BE2C (cell line): ENCODE data around the gene ANKRD11.
"Not testable (repeated sequence)": the region's sequence is repeated elsewhere in the genome, so short reads cannot be mapped to it uniquely, and the experiment has no call there.

Experiments used
- DNase-seq: peaks from one replicate; pipeline ENCODE4 v3.0.0-alpha.2; 2020
- H3K27me3 ChIP-seq: fragments of 250-450 bp; sonication (Bioruptor Pico); 2 replicates; pipeline ENCODE4 v1.5.1; 2020; ENCODE audit warnings: mild to moderate bottlenecking
- H3K36me3 ChIP-seq: fragments of 250-450 bp; sonication (Bioruptor Pico); 2 replicates; pipeline ENCODE4 v1.5.1; 2020; ENCODE audit warnings: mild to moderate bottlenecking
- H3K4me1 ChIP-seq: fragments of 250-450 bp; sonication (Bioruptor Pico); 2 replicates; pipeline ENCODE4 v1.5.1; 2020
- H3K4me3 ChIP-seq: 2 replicates; pipeline ENCODE4 v1.5.1; 2011; ENCODE audit warnings: low read depth, low read length
- H3K9me3 ChIP-seq: fragments of 250-450 bp; sonication (Bioruptor Pico); 2 replicates; pipeline ENCODE4 v1.5.1; 2020
- TF ChIP-seq, protein P1 (sequence below): IDR thresholded peaks from 2 replicates; pipeline ENCODE4 v1.5.1; 2012; ENCODE audit warnings: mild to moderate bottlenecking, low read depth, low read length

The ANKRD11 gene

GRCh38 chr16:89335803-89336485 lies 154.4 kb downstream of the ANKRD11 start:
- Histone ChIP-seq H3K4me3 (no peak overlapping the region), H3K4me1 (peaks cover 5% of the 10 kb centered on the region), H3K27me3 (no peaks in the 10 kb centered on the region), H3K36me3 (peaks cover 4% of the 10 kb centered on the region; the same call in 1 of the 2 replicates), H3K9me3 (no peaks in the 10 kb centered on the region; the same call in 1 of the 2 replicates)
- no peak for DNase-seq
- TF ChIP-seq, protein P1, sequence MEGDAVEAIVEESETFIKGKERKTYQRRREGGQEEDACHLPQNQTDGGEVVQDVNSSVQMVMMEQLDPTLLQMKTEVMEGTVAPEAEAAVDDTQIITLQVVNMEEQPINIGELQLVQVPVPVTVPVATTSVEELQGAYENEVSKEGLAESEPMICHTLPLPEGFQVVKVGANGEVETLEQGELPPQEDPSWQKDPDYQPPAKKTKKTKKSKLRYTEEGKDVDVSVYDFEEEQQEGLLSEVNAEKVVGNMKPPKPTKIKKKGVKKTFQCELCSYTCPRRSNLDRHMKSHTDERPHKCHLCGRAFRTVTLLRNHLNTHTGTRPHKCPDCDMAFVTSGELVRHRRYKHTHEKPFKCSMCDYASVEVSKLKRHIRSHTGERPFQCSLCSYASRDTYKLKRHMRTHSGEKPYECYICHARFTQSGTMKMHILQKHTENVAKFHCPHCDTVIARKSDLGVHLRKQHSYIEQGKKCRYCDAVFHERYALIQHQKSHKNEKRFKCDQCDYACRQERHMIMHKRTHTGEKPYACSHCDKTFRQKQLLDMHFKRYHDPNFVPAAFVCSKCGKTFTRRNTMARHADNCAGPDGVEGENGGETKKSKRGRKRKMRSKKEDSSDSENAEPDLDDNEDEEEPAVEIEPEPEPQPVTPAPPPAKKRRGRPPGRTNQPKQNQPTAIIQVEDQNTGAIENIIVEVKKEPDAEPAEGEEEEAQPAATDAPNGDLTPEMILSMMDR, result no peak

GRCh38 chr16:89334988-89335802 lies 155.2 kb downstream of the ANKRD11 start:
- no peak overlapping the region for H3K4me3 ChIP-seq
- DNase-seq, result no peak
- peaks cover 5% of the 10 kb centered on the region for H3K4me1 ChIP-seq
- H3K36me3 ChIP-seq, result peaks cover 3% of the 10 kb centered on the region; the same call in 1 of the 2 replicates
- no peaks in the 10 kb centered on the region for H3K27me3 ChIP-seq
- TF ChIP-seq, protein P1, result no peak
- no peaks in the 10 kb centered on the region; the same call in 1 of the 2 replicates for H3K9me3 ChIP-seq

DNA sequence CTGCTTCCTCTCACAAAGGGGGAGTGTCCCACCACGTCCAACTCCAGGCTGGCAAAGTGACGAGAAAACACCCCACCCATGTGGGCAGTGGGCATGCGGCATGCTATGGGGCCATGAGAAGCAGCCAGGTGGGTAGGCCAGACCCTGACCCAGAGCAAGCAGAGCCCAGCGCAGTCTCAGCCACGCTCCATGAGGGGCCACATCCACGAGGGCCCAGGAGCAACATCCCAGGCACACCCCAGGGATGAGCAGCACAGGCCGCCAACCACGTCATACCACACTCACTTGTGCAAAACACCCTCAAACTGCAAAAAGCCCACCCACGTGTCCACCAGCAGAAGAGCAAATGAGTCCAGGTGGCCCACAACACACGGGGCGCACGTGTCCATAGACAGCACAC lies 155.9 kb downstream of the ANKRD11 start:
- H3K4me3 ChIP-seq, result no peak overlapping the region
- H3K4me1 ChIP-seq, result peaks cover 5% of the 10 kb centered on the region
- H3K36me3 ChIP-seq, result no peaks in the 10 kb centered on the region
- DNase-seq, result no peak
- no peaks in the 10 kb centered on the region for H3K27me3 ChIP-seq
- no peaks in the 10 kb centered on the region; the same call in 1 of the 2 replicates for H3K9me3 ChIP-seq
- TF ChIP-seq, protein P1, result no peak

DNA sequence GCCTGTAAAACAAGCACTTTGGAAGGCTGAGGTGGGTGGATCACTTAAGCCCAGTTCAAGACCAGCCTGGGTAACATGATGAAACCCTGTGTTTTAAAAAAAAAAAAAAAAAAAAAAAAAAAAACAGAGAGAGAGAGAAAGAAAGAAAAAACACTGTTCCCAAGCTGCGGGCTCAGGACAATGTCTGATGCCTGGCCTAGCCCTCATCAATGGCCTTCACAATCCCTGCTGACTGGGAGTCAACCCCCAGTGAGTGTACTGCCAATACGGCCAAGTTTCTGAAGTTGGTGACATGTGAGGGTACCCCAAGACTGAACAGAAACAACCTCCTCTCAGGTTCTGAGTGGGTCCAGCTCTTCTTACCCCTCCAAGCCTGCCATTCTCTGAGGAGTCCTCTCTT lies 156.3 kb downstream of the ANKRD11 start:
- Histone ChIP-seq H3K4me3 (no peak overlapping the region), H3K36me3 (no peaks in the 10 kb centered on the region), H3K27me3 (no peaks in the 10 kb centered on the region), H3K4me1 (peaks cover 5% of the 10 kb centered on the region), H3K9me3 (no peaks in the 10 kb centered on the region; the same call in 1 of the 2 replicates)
- DNase-seq, result no peak
- TF ChIP-seq, protein P1, result no peak

DNA sequence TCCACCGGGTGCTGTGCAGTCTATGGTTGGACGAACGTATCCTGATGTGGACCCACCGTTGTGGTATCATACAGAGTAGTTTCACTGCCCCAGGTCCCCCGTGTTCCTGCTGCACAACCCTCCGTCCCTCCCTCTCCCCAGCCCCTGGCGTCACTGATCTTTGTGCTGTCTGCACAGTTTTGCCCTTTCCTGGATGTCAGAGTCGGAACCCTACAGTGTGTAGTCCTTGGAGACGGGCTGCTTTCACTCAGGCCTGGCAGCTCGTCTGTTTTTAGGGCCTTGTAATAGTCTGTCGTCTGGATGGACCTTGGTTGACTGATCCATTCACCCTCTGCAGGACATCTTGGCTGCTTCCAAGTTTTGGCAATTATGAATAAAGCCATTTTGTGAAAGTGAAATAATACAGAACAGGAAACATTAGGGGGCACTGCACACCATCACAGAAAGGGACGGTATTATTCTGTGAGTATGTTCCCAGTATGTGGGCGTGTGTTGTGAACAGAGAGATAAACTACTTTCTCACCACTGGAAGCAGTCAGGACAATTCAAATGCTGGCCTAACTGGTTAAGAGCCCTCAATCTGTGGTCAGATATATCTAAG lies 156.9 kb downstream of the ANKRD11 start:
- not testable (repeated sequence) for H3K27me3 ChIP-seq, H3K36me3 ChIP-seq, H3K9me3 ChIP-seq, H3K4me1 ChIP-seq, H3K4me3 ChIP-seq
- DNase-seq, result peak; percentile 46
- TF ChIP-seq, protein P1, result peak; percentile 51
